Measurements from ENCODE around the gene C17orf67. TPM values are rescaled to one million over a fixed set of nuclear protein-coding genes. Genes with fewer than 3 reads are reported as not detected.
A peak's percentile ranks its signal among the peaks of the same experiment; 100 is the strongest.

C17orf67 gene
- total and polyA plus RNA-seq, 10 donors, result 2.0 to 10.4 (median 4.4) TPM

- 88 to 92% (median 90%) methylated on average over 5 to 7 of the region's 7 CpGs for whole genome bisulfite sequencing, 5 donors
- H3K27me3 ChIP-seq (replicated peaks in 1 of 7), result no peaks in the 10 kb centered on the region
- TF ChIP-seq POLR2A (IDR thresholded peaks at IDR 0.05), result no peak
- TF ChIP-seq POLR2AphosphoS5 (IDR thresholded peaks at IDR 0.05), result no peak
- TF ChIP-seq CTCF (IDR thresholded peaks at IDR 0.05 in 8 of 11, conservative IDR thresholded peaks at IDR 0.05 in 3 of 11), result no peak
- H3K4me1 ChIP-seq, result peaks cover 0 to 16% (median 3%) of the 10 kb centered on the region in 6 donors
- intact Hi-C loops (cut with DNase I; ENCODE audit: low total_unique reads), result no loop called here
- no peak overlapping the region for H3K27ac ChIP-seq
- DNase-seq, result no peak
- H3K9me3 ChIP-seq, result no peaks in the 10 kb centered on the region
- H3K4me3 ChIP-seq, result no peak overlapping the region
- peaks cover 0 to 12% (median 0%) of the 10 kb centered on the region in 6 donors for H3K36me3 ChIP-seq
These were observed 45.6 kb upstream of the C17orf67 start for GRCh38 chr17:56879280-56879679.

- Histone ChIP-seq H3K27me3 (replicated peaks in 1 of 7) (no peaks in the 10 kb centered on the region), H3K27ac (peak overlapping the region in 2 of 8 donors; percentile 15 to 20), H3K4me3 (no peak overlapping the region), H3K4me1 (peaks cover 0 to 16% (median 3%) of the 10 kb centered on the region in 6 donors), H3K36me3 (peaks cover 0 to 3% (median 0%) of the 10 kb centered on the region in 6 donors), H3K9me3 (no peaks in the 10 kb centered on the region)
- intact Hi-C loops (cut with DNase I; ENCODE audit: low total_unique reads), result no loop called here
- WGBS, 5 donors, result 65 to 83% (median 75%) methylated on average over 7 of the region's 7 CpGs
- DNase-seq, result no peak
- no peak for TF ChIP-seq CTCF (IDR thresholded peaks at IDR 0.05 in 8 of 11, conservative IDR thresholded peaks at IDR 0.05 in 3 of 11)
- peak in 1 of 3 donors; percentile 19 for TF ChIP-seq POLR2AphosphoS5 (IDR thresholded peaks at IDR 0.05)
- TF ChIP-seq POLR2A (IDR thresholded peaks at IDR 0.05), result no peak
These were observed 43.1 kb upstream of the C17orf67 start for GRCh38 chr17:56876766-56877179.

GRCh38 chr17:56870081-56870651 lies 36.4 kb upstream of the C17orf67 start:
- TF ChIP-seq POLR2A (IDR thresholded peaks at IDR 0.05), result no peak
- TF ChIP-seq CTCF (IDR thresholded peaks at IDR 0.05 in 8 of 11, conservative IDR thresholded peaks at IDR 0.05 in 3 of 11), result no peak
- no peak for TF ChIP-seq POLR2AphosphoS5 (IDR thresholded peaks at IDR 0.05)
- intact Hi-C loops (cut with DNase I; ENCODE audit: low total_unique reads), result no loop called here
- WGBS, 5 donors, result 57 to 83% (median 78%) methylated on average over 4 of the region's 4 CpGs
- Histone ChIP-seq H3K27me3 (replicated peaks in 1 of 7) (no peaks in the 10 kb centered on the region), H3K9me3 (no peaks in the 10 kb centered on the region), H3K36me3 (peaks cover 0 to 12% (median 2%) of the 10 kb centered on the region in 6 donors), H3K4me3 (no peak overlapping the region), H3K4me1 (no peaks in the 10 kb centered on the region), H3K27ac (peak overlapping the region in 2 of 8 donors; percentile 15 to 18)
- DNase-seq, result no peak

- no peak for TF ChIP-seq POLR2AphosphoS5 (IDR thresholded peaks at IDR 0.05)
- TF ChIP-seq POLR2A (IDR thresholded peaks at IDR 0.05), result no peak
- no peak for TF ChIP-seq CTCF (IDR thresholded peaks at IDR 0.05 in 8 of 11, conservative IDR thresholded peaks at IDR 0.05 in 3 of 11)
- Histone ChIP-seq H3K27ac (peak overlapping the region in 1 of 8 donors; percentile 65), H3K36me3 (peaks cover 0 to 24% (median 4%) of the 10 kb centered on the region in 6 donors), H3K4me3 (no peak overlapping the region), H3K27me3 (replicated peaks in 1 of 7) (no peaks in the 10 kb centered on the region), H3K4me1 (no peaks in the 10 kb centered on the region), H3K9me3 (no peaks in the 10 kb centered on the region)
- intact Hi-C loops (cut with DNase I; ENCODE audit: low total_unique reads), result no loop called here
- DNase-seq, result no peak
- WGBS, 5 donors, result 94 to 99% (median 95%) methylated on average over 3 of the region's 3 CpGs
These were observed 35.0 kb upstream of the C17orf67 start for GRCh38 chr17:56868716-56869115.

Measured in spleen (tissue), 11 donors.